Measurements from ENCODE around the gene GABRB2.

GRCh38 chr5:161271816-161272215 is 274.7 kb downstream of the GABRB2 start:
- TF ChIP-seq CTCF (IDR thresholded peaks at IDR 0.05; ENCODE audit: insufficient read depth, low read depth, low read length) (no peak), EZH2 (IDR thresholded peaks at IDR 0.05; ENCODE audit: insufficient read depth, low read length) (no peak)

Data from astrocyte (in vitro differentiated cells and primary cell).